ENCODE data around the gene TBATA. TPM values are rescaled to one million over a fixed set of nuclear protein-coding genes. Genes with fewer than 3 reads are reported as not detected.

The TBATA gene
- total and polyA plus RNA-seq, 4 donors, result not detected

DNA sequence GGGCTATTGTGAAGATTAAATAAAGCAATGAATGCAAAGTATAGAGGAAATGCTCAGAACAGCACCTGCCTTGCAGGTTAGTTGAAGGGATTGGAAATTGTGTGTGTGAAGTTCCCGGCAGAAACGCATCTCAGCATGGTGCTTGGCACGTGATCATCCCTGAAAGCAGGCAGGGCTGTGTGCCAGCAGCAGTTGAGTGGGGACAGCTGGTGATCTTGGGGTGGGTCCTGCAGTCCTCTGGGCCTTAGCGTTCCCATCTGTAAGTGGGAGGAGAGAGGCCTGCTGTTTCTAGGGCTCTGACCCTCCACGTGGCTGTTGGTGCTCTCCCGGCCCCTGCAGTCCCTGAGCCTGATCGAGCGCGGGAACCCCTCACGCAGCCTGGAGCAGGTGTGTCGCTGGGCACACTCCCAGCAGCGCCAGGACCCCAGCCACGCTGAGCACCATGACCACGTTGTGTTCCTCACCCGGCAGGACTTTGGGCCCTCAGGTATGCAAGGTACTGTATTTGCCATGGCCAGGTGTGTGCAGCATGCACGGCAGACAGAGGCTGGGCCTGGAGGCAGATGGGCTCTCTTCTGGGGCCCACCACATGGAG lies 55.3 kb downstream of the TBATA start:
- no peak for DNase-seq (ENCODE audit: low spot score)
- Histone ChIP-seq H3K4me1 (ENCODE audit: control insufficient read depth in 4 of 4, insufficient read depth in 4 of 4, low read length in 3 of 4) (no peaks in the 10 kb centered on the region), H3K27me3 (ENCODE audit: control insufficient read depth in 4 of 4, insufficient read depth in 4 of 4, low read length in 3 of 4) (no peaks in the 10 kb centered on the region), H3K9ac (ENCODE audit: low read depth in 1 of 2, low read length in 2 of 2) (no peak overlapping the region), H3K36me3 (ENCODE audit: control insufficient read depth in 4 of 4, insufficient read depth in 3 of 4, low read depth in 1 of 4, low read length in 3 of 4) (no peaks in the 10 kb centered on the region), H3K9me3 (ENCODE audit: control insufficient read depth in 4 of 4, low read length in 3 of 4) (no peaks in the 10 kb centered on the region), H3K27ac (ENCODE audit: low read depth in 1 of 2, low read length in 2 of 2) (no peak overlapping the region), H3K4me3 (ENCODE audit: low read depth in 1 of 3, low read length in 3 of 3) (no peak overlapping the region)
- WGBS, result 84% methylated on average over 16 of the region's 16 CpGs
- TF ChIP-seq NR2F2 (IDR thresholded peaks at IDR 0.05) (no peak), HNF4A (conservative IDR thresholded peaks at IDR 0.05) (no peak)
- TF ChIP-seq, protein P1, sequence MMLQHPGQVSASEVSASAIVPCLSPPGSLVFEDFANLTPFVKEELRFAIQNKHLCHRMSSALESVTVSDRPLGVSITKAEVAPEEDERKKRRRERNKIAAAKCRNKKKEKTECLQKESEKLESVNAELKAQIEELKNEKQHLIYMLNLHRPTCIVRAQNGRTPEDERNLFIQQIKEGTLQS (IDR thresholded peaks at IDR 0.05), result no peak
- TF ChIP-seq, protein P2, sequence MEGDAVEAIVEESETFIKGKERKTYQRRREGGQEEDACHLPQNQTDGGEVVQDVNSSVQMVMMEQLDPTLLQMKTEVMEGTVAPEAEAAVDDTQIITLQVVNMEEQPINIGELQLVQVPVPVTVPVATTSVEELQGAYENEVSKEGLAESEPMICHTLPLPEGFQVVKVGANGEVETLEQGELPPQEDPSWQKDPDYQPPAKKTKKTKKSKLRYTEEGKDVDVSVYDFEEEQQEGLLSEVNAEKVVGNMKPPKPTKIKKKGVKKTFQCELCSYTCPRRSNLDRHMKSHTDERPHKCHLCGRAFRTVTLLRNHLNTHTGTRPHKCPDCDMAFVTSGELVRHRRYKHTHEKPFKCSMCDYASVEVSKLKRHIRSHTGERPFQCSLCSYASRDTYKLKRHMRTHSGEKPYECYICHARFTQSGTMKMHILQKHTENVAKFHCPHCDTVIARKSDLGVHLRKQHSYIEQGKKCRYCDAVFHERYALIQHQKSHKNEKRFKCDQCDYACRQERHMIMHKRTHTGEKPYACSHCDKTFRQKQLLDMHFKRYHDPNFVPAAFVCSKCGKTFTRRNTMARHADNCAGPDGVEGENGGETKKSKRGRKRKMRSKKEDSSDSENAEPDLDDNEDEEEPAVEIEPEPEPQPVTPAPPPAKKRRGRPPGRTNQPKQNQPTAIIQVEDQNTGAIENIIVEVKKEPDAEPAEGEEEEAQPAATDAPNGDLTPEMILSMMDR (IDR thresholded peaks at IDR 0.05; ENCODE audit: low read depth, low read length, missing input control), result no peak

GRCh38 chr10:70728328-70728727 lies 56.8 kb downstream of the TBATA start:
- no peaks in the 10 kb centered on the region for H3K9me3 ChIP-seq (ENCODE audit: control insufficient read depth in 4 of 4, low read length in 3 of 4)
- H3K27ac ChIP-seq (ENCODE audit: low read depth in 1 of 2, low read length in 2 of 2), result no peak overlapping the region
- H3K4me1 ChIP-seq (ENCODE audit: control insufficient read depth in 4 of 4, insufficient read depth in 4 of 4, low read length in 3 of 4), result no peaks in the 10 kb centered on the region
- no peaks in the 10 kb centered on the region for H3K36me3 ChIP-seq (ENCODE audit: control insufficient read depth in 4 of 4, insufficient read depth in 3 of 4, low read depth in 1 of 4, low read length in 3 of 4)
- no peak for DNase-seq (ENCODE audit: low spot score)
- 92% methylated on average over 2 of the region's 2 CpGs for WGBS
- H3K27me3 ChIP-seq (ENCODE audit: control insufficient read depth in 4 of 4, insufficient read depth in 4 of 4, low read length in 3 of 4), result no peaks in the 10 kb centered on the region
- no peak for TF ChIP-seq HNF4A (conservative IDR thresholded peaks at IDR 0.05)
- TF ChIP-seq RAD21 (IDR thresholded peaks at IDR 0.05), result no peak
- TF ChIP-seq, protein P3, sequence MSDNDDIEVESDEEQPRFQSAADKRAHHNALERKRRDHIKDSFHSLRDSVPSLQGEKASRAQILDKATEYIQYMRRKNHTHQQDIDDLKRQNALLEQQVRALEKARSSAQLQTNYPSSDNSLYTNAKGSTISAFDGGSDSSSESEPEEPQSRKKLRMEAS (IDR thresholded peaks at IDR 0.05), result no peak
- no peak for TF ChIP-seq FOXA1 (IDR thresholded peaks at IDR 0.05)
- no peak for TF ChIP-seq ZBTB33 (IDR thresholded peaks at IDR 0.05)
- TF ChIP-seq YY1 (IDR thresholded peaks at IDR 0.05), result no peak
- no peak for TF ChIP-seq JUND (IDR thresholded peaks at IDR 0.05)
- TF ChIP-seq, protein P1 (IDR thresholded peaks at IDR 0.05), result no peak
- no peak for TF ChIP-seq TAF1 (conservative IDR thresholded peaks at IDR 0.05)
- TF ChIP-seq EGR1 (IDR thresholded peaks at IDR 0.05; ENCODE audit: low read depth in 2 of 2), result no peak
- TF ChIP-seq FOXA2 (IDR thresholded peaks at IDR 0.05), result no peak
- no peak for TF ChIP-seq RXRA (IDR thresholded peaks at IDR 0.05)
- TF ChIP-seq, protein P2 (IDR thresholded peaks at IDR 0.05; ENCODE audit: low read depth, low read length, missing input control), result no peak
- TF ChIP-seq SP1 (IDR thresholded peaks at IDR 0.05), result no peak
- TF ChIP-seq, protein P4, sequence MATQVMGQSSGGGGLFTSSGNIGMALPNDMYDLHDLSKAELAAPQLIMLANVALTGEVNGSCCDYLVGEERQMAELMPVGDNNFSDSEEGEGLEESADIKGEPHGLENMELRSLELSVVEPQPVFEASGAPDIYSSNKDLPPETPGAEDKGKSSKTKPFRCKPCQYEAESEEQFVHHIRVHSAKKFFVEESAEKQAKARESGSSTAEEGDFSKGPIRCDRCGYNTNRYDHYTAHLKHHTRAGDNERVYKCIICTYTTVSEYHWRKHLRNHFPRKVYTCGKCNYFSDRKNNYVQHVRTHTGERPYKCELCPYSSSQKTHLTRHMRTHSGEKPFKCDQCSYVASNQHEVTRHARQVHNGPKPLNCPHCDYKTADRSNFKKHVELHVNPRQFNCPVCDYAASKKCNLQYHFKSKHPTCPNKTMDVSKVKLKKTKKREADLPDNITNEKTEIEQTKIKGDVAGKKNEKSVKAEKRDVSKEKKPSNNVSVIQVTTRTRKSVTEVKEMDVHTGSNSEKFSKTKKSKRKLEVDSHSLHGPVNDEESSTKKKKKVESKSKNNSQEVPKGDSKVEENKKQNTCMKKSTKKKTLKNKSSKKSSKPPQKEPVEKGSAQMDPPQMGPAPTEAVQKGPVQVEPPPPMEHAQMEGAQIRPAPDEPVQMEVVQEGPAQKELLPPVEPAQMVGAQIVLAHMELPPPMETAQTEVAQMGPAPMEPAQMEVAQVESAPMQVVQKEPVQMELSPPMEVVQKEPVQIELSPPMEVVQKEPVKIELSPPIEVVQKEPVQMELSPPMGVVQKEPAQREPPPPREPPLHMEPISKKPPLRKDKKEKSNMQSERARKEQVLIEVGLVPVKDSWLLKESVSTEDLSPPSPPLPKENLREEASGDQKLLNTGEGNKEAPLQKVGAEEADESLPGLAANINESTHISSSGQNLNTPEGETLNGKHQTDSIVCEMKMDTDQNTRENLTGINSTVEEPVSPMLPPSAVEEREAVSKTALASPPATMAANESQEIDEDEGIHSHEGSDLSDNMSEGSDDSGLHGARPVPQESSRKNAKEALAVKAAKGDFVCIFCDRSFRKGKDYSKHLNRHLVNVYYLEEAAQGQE (IDR thresholded peaks at IDR 0.05), result no peak
- H3K4me3 ChIP-seq (ENCODE audit: low read depth in 1 of 3, low read length in 3 of 3), result no peak overlapping the region
- no peak overlapping the region for H3K9ac ChIP-seq (ENCODE audit: low read depth in 1 of 2, low read length in 2 of 2)

Measured in liver (tissue), 9 donors.